Stomach (tissue), 9 donors: Measurements from ENCODE around the gene NDUFB6. TPM values are rescaled to one million over a fixed set of nuclear protein-coding genes. Genes with fewer than 3 reads are reported as not detected.
"Not testable (repeated sequence)": the region's sequence is repeated elsewhere in the genome, so short reads cannot be mapped to it uniquely, and the experiment has no call there.

Experiments used
- DNase-seq, 2 donors: peaks; one replicate each; pipeline versions ENCODE4 v3.0.0 to v3.0.0-alpha.2; 2013 to 2019
- H3K27ac ChIP-seq, 5 donors: fragments of 200-600 bp in 4 of 5; sonication (generic) in 4 of 5; one replicate each; pipeline ENCODE4 v1.5.1; 2013 to 2019; ENCODE audit warnings: mild to moderate bottlenecking in 1 of 5, moderate library complexity in 1 of 5
- H3K27me3 ChIP-seq, 3 donors: fragments of 200-600 bp; sonication (generic); one replicate each; pipeline ENCODE4 v1.5.1; 2017 to 2019; ENCODE audit warnings: mixed run types in 1 of 3
- H3K36me3 ChIP-seq, 4 donors: fragments of 200-600 bp; sonication (generic); 1 replicate in 3 of 4; 2 replicates in 1 of 4; pipeline ENCODE4 v1.5.1; 2016 to 2019
- H3K4me1 ChIP-seq, 4 donors: fragments of 200-600 bp; sonication (generic); one replicate each; pipeline ENCODE4 v1.5.1; 2016 to 2019
- H3K4me3 ChIP-seq, 4 donors: fragments of 200-600 bp; sonication (generic) in 3 of 4; one replicate each; pipeline ENCODE4 v1.5.1; 2016 to 2019; ENCODE audit warnings: mild to moderate bottlenecking in 1 of 4
- H3K9me3 ChIP-seq, 4 donors: fragments of 200-600 bp; sonication (generic); one replicate each; pipeline ENCODE4 v1.5.1; 2016 to 2019
- CTCF ChIP-seq, 7 experiments: fragments of 450-650 bp in 4 of 7; fragments of 200-600 bp in 3 of 7; sonication (generic) in 3 of 7; IDR thresholded peaks; one replicate each; pipeline ENCODE4 v1.5.1; 2016 to 2019; ENCODE audit warnings: antibody characterized with exemption in 7 of 7, control low read depth in 2 of 7, mild to moderate bottlenecking in 1 of 7
- EP300 ChIP-seq: sonication (generic); formaldehyde crosslinking; IDR thresholded peaks from one replicate; pipeline ENCODE4 v1.6.1; 2017; ENCODE audit warnings: antibody characterized with exemption
- POLR2A ChIP-seq, 4 donors: fragments of 450-650 bp; IDR thresholded peaks; one replicate each; pipeline ENCODE4 v1.6.1; 2016; ENCODE audit warnings: antibody characterized with exemption in 4 of 4, control low read depth in 2 of 4, mild to moderate bottlenecking in 1 of 4, moderate library complexity in 1 of 4
- POLR2AphosphoS5 ChIP-seq, 3 donors: sonication (generic); formaldehyde crosslinking; IDR thresholded peaks; one replicate each; pipeline ENCODE4 v1.6.1; 2016; ENCODE audit warnings: antibody characterized with exemption in 3 of 3
- WGBS, 5 donors: extraction: QIAGEN DNeasy Blood & Tissue Kit in 3 of 5; methylation state at CpG; one replicate each; pipeline versions ENCODE4 v1.1.5 to v1.1.7; 2013 to 2018; 5-methylcytosine and 5-hydroxymethylcytosine counted together
- intact Hi-C: fragments of 100-400 bp; cut with DNase I; formaldehyde crosslinking; loops from one replicate; pipeline ENCODE4 v1.15.1; 2023; ENCODE audit warnings: low total_unique reads
- polyA plus RNA-seq, 3 donors: library from polyadenylated mRNA; stranded (reverse); fragments of 200-250 nt; gene quantifications; one replicate each; pipeline ENCODE4 v1.2.3, GENCODE V29; 2013
- total RNA-seq, 5 donors: library from RNA; depleted of rRNA; stranded (reverse); fragments of >200 nt; gene quantifications; one replicate each; pipeline versions ENCODE4 v1.1.0 to v1.2.3, GENCODE V29; 2014 to 2016
- donor health status: healthy with polysubstance abuse.
- donor health status: Bipolar disorder and iron deficiency.
- donor health status: healthy.

NDUFB6 gene
- total and polyA plus RNA-seq, 8 donors, result 1.2 to 94.7 (median 44.9) TPM

DNA sequence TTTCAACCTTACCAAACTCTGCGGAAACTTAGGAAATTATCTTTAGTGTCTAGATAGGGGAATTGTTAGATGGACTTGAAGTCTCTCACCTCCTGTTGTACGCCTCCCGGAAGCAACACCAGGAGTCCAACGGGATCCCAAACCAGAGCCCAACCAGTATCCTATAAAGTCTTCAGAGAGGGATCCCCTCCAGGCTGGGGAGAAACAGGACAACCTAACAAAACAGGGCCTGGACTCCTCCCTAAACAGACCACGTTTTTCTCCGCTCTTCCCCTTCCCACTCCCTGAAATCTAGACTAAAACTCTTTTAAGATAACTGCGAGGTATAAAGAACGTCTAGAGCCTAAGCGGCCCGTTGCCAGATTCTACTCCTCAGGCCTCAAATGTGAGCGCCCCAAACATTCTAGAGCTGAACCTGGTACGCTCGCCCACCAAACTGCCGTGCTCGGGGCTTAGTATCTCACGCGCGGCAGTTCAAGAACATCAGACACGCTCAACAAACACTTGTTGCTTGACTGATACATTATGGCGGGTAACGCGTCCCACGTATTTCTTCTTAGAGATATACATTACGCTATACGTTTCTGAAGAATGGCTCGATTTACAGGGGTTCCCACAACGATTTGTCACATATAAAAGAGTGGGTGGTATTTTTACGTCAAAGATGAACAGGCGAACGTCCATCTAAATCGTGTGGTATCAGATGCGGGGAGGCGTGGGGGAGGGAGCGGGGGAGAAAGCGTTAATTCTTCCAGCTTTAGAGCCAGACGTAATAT, 21.5 kb downstream of the NDUFB6 start:
- intact Hi-C loops, result no loop called here
- Histone ChIP-seq H3K36me3 (peaks cover 0 to 4% (median 0%) of the 10 kb centered on the region in 4 donors), H3K27ac (peak overlapping the region; percentile 92 to 97 (median 96)), H3K27me3 (no peaks in the 10 kb centered on the region), H3K9me3 (no peaks in the 10 kb centered on the region), H3K4me3 (peak overlapping the region; percentile 59 to 88 (median 74)), H3K4me1 (peaks cover 16 to 43% (median 32%) of the 10 kb centered on the region in 4 donors)
- DNase-seq, result peak in 1 of 2 donors; percentile 70
- WGBS, 5 donors, result 0 to 1% (median 1%) methylated on average over 30 to 36 of the region's 36 CpGs
- TF ChIP-seq EP300, result no peak
- TF ChIP-seq POLR2AphosphoS5 (IDR thresholded peaks at IDR 0.05), result peak in 1 of 3 donors; percentile 7

GRCh38 chr9:32550562-32551275, 22.2 kb downstream of the NDUFB6 start:
- intact Hi-C loops, result no loop called here
- DNase-seq, result peak; percentile 90 to 99
- H3K4me3 ChIP-seq, result peak overlapping the region; percentile 59 to 88 (median 74)
- peaks cover 0 to 4% (median 0%) of the 10 kb centered on the region in 4 donors for H3K36me3 ChIP-seq
- peaks cover 16 to 50% (median 34%) of the 10 kb centered on the region in 4 donors for H3K4me1 ChIP-seq
- TF ChIP-seq POLR2A (IDR thresholded peaks at IDR 0.05) (no peak), POLR2AphosphoS5 (IDR thresholded peaks at IDR 0.05) (peak; percentile 38 to 60 (median 54)), CTCF (IDR thresholded peaks at IDR 0.05) (peak in 1 of 7 experiments; percentile 4), EP300 (no peak)
- no peaks in the 10 kb centered on the region for H3K27me3 ChIP-seq
- no peaks in the 10 kb centered on the region for H3K9me3 ChIP-seq
- peak overlapping the region; percentile 92 to 97 (median 96) for H3K27ac ChIP-seq
- WGBS, 5 donors, result 0 to 1% (median 0%) methylated on average over 43 to 75 of the region's 75 CpGs

DNA sequence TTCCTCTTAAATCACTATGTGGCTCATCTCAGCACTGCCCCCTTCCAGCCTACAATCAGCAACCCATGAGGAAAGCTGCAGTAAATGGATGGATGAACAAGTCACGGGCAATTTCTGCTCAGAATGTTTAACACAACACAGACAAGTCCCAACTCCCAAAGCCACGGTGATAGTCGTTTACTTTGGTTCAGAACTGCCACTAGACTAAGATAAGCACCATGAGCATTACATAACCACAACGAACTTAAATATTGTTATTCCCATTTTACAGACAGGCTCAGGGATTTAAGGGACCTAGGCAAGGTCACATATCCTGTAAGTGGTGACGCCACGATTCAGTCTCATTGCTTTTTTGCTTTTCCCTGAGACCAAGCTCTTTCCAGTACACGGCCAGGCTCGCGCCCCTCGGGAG, 22.8 kb downstream of the NDUFB6 start:
- WGBS, 5 donors, result 2 to 4% (median 3%) methylated on average over 10 of the region's 10 CpGs
- DNase-seq, result no peak
- Histone ChIP-seq H3K27me3 (no peaks in the 10 kb centered on the region), H3K9me3 (no peaks in the 10 kb centered on the region), H3K36me3 (peaks cover 0 to 4% (median 0%) of the 10 kb centered on the region in 4 donors), H3K27ac (peak overlapping the region; percentile 92 to 97 (median 96)), H3K4me1 (peaks cover 20 to 56% (median 40%) of the 10 kb centered on the region in 4 donors), H3K4me3 (peak overlapping the region; percentile 59 to 88 (median 74))
- no peak for TF ChIP-seq CTCF (IDR thresholded peaks at IDR 0.05)
- no peak for TF ChIP-seq POLR2AphosphoS5 (IDR thresholded peaks at IDR 0.05)
- no peak for TF ChIP-seq EP300
- no peak for TF ChIP-seq POLR2A (IDR thresholded peaks at IDR 0.05)
- intact Hi-C loops, result no loop called here

DNA sequence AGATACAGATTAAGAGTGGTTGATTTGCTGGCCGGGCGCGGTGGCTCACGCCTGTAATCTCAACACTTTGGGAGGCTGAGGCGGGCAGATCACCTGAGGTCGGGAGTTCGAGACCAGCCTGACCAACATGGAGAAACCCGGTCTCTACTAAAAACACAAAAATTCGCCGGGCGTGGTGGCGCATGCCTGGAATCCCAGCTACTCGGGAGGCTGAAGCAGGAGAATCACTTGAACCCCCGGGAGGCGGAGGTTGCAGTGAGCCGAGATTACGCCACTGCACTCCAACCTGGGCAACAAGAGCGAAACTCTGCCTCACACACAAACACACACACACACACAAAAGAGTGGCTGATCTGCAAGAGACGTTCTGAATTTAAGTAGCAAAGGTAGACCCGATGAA, 24.7 kb downstream of the NDUFB6 start:
- H3K27me3 ChIP-seq, intact Hi-C loops: not testable (repeated sequence)
- 96 to 99% (median 98%) methylated on average over 20 of the region's 20 CpGs for WGBS, 5 donors

DNA sequence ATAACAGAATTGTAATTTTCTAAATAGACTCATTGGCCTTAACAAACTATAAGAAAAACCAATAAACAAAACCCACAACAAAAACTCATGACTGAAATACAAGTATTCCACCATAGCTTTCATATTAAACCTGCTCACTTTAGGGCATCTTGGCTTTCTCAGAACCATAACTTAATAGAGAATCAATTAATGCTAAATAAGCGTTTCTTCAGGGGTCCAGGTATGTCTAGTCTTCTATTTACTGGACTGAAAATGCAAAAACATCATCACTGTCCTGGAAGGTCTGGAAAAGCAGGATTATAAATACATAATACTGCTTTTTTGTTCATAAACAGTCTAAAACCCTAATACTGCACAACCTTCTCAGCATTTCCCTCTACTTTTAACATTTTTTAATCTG, 27.1 kb downstream of the NDUFB6 start:
- intact Hi-C loops, result no loop called here
- TF ChIP-seq POLR2A (IDR thresholded peaks at IDR 0.05), result no peak
- TF ChIP-seq CTCF (IDR thresholded peaks at IDR 0.05), result no peak
- no peak for TF ChIP-seq POLR2AphosphoS5 (IDR thresholded peaks at IDR 0.05)
- no peak for TF ChIP-seq EP300
- WGBS, 5 donors, result 88 to 97% (median 92%) methylated on average over 1 of the region's 1 CpG
- Histone ChIP-seq H3K9me3 (no peaks in the 10 kb centered on the region), H3K27me3 (no peaks in the 10 kb centered on the region), H3K4me1 (peaks cover 15 to 51% (median 34%) of the 10 kb centered on the region in 4 donors), H3K36me3 (peaks cover 0 to 36% (median 31%) of the 10 kb centered on the region in 4 donors), H3K4me3 (no peak overlapping the region), H3K27ac (peak overlapping the region in 1 of 5 donors; percentile 19)
- no peak for DNase-seq

More for the DNA sequence above, 24.7 kb downstream of the NDUFB6 start:
- DNase-seq, H3K9me3 ChIP-seq, H3K27ac ChIP-seq, H3K4me3 ChIP-seq: not testable (repeated sequence)
- Histone ChIP-seq H3K36me3 (peaks cover 0 to 13% (median 9%) of the 10 kb centered on the region in 4 donors), H3K4me1 (peaks cover 19 to 57% (median 39%) of the 10 kb centered on the region in 4 donors)
